Testis (tissue), 2 donors: ENCODE data around the gene KCTD1.

Source experiments
- POLR2A ChIP-seq: fragments of 450-650 bp; IDR thresholded peaks from one replicate; pipeline ENCODE4 v1.6.1; 2017; ENCODE audit warnings: antibody characterized with exemption, mild to moderate bottlenecking, moderate library complexity
- TF ChIP-seq, protein P1 (sequence below), 3 experiments: fragments of 450-650 bp in 2 of 3; fragments of 200-600 bp in 1 of 3; sonication (generic) in 1 of 3; IDR thresholded peaks; one replicate each; pipeline ENCODE4 v1.5.1; 2016 to 2019; ENCODE audit warnings: antibody characterized with exemption in 3 of 3, mild to moderate bottlenecking in 2 of 3, moderate library complexity in 1 of 3

DNA sequence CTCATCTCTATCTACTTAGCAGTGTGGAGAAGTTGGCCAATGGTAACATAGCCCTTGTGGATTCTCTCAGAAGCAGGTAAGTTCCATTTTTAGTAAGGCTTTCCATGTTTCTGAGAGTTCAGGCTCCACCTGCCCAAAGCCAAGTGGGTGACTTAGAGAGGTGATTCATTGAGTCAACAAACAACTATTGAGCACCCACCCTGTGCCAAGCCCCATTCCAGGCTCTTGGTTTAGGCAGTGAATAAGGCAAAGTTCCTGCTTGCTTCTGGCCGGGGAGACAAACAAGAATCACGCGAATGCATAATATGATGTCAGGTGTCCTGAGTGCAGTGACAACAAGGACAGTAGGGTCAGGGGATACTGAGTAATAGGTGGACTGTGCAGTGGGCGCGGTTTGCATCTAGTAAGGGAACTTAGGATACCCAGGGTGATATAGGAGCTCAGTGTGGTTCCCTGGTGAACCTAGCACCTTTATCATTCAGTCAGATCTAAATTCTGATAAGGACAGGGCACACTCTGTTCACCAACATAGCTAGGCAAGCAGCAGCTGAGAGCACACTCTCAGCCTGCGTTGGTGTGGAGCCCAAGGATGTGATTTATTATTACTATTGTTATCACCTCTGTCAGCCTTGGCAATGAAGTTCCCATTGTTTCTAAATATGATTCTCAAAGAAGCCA is 31.7 kb upstream of the KCTD1 start:
- TF ChIP-seq, protein P1, sequence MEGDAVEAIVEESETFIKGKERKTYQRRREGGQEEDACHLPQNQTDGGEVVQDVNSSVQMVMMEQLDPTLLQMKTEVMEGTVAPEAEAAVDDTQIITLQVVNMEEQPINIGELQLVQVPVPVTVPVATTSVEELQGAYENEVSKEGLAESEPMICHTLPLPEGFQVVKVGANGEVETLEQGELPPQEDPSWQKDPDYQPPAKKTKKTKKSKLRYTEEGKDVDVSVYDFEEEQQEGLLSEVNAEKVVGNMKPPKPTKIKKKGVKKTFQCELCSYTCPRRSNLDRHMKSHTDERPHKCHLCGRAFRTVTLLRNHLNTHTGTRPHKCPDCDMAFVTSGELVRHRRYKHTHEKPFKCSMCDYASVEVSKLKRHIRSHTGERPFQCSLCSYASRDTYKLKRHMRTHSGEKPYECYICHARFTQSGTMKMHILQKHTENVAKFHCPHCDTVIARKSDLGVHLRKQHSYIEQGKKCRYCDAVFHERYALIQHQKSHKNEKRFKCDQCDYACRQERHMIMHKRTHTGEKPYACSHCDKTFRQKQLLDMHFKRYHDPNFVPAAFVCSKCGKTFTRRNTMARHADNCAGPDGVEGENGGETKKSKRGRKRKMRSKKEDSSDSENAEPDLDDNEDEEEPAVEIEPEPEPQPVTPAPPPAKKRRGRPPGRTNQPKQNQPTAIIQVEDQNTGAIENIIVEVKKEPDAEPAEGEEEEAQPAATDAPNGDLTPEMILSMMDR (IDR thresholded peaks at IDR 0.05): no peak
- TF ChIP-seq POLR2A: no peak
